Measurements from ENCODE around the gene LPP. TPM values are rescaled to one million over a fixed set of nuclear protein-coding genes. Genes with fewer than 3 reads are reported as not detected.
"Not testable (repeated sequence)": the region's sequence is repeated elsewhere in the genome, so short reads cannot be mapped to it uniquely, and the experiment has no call there.

The LPP gene
- total RNA-seq, 1 experiment from 2014 or later: 264 TPM

DNA sequence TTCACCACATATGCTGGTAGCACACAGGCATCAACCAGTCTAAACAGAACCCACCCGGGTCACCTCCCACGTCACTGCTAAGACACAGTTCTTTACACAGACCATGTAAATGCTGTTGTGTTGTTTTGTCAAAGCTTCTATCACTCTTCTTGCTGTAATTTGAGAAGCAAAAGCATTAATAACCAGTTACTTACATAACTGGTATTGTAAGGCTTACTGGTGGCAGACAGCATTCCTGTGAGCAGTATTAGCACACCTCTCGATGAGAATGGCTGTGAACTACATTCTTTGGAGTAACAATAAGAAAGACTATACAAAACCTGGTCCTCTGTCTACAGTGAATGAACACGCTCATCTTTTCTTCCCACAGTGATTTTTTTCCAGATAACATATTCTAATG lies 479.2 kb downstream of the LPP start:
- H3K4me1 Mint-ChIP-seq (ENCODE audit: low read depth, unreplicated experiment): peaks cover 37% of the 10 kb centered on the region
- TF ChIP-seq, protein P1, sequence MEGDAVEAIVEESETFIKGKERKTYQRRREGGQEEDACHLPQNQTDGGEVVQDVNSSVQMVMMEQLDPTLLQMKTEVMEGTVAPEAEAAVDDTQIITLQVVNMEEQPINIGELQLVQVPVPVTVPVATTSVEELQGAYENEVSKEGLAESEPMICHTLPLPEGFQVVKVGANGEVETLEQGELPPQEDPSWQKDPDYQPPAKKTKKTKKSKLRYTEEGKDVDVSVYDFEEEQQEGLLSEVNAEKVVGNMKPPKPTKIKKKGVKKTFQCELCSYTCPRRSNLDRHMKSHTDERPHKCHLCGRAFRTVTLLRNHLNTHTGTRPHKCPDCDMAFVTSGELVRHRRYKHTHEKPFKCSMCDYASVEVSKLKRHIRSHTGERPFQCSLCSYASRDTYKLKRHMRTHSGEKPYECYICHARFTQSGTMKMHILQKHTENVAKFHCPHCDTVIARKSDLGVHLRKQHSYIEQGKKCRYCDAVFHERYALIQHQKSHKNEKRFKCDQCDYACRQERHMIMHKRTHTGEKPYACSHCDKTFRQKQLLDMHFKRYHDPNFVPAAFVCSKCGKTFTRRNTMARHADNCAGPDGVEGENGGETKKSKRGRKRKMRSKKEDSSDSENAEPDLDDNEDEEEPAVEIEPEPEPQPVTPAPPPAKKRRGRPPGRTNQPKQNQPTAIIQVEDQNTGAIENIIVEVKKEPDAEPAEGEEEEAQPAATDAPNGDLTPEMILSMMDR (IDR thresholded peaks at IDR 0.05; ENCODE audit: unreplicated experiment): no peak
- H3K4me3 Mint-ChIP-seq (ENCODE audit: low read depth, unreplicated experiment): no peak overlapping the region
- no peak overlapping the region for H3K27ac Mint-ChIP-seq (ENCODE audit: unreplicated experiment)
- BruUV-seq (replicated peaks): no TSS peak
- H3K9me3 Mint-ChIP-seq (ENCODE audit: low read depth, unreplicated experiment): peaks cover 5% of the 10 kb centered on the region
- intact Hi-C loops (cut with micrococcal nuclease; ENCODE audit: unreplicated experiment): no loop called here
- no peak for DNase-seq
- peaks cover 5% of the 10 kb centered on the region for H3K36me3 Mint-ChIP-seq (ENCODE audit: insufficient read depth, unreplicated experiment)
- no peaks in the 10 kb centered on the region for H3K27me3 Mint-ChIP-seq (ENCODE audit: unreplicated experiment)
- CTCF ChIA-PET: no interaction called here

DNA sequence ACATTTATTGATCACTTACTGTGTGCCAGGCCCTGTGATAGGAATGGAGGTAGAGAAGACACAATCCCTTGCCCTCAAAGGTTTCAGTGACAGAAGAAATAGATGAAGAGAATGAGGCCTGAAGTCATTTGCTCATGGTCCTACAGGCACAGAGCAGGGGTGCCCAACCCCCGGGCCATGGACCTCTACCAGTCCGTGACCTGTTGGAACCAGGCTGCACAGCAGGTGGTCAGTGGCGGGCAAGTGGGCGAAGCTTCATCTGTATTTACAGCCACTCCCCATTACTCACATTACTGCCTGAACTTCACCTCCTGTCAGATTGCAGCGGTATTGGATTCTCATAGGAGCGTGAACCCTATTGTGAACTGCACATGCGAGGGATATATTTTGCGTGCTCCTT lies 480.3 kb downstream of the LPP start:
- Mint-ChIP-seq H3K27me3 (ENCODE audit: unreplicated experiment) (no peaks in the 10 kb centered on the region), H3K4me1 (ENCODE audit: low read depth, unreplicated experiment) (peaks cover 34% of the 10 kb centered on the region), H3K27ac (ENCODE audit: unreplicated experiment) (no peak overlapping the region), H3K9me3 (ENCODE audit: low read depth, unreplicated experiment) (peaks cover 5% of the 10 kb centered on the region), H3K4me3 (ENCODE audit: low read depth, unreplicated experiment) (no peak overlapping the region), H3K36me3 (ENCODE audit: insufficient read depth, unreplicated experiment) (peaks cover 5% of the 10 kb centered on the region)
- no peak for DNase-seq
- intact Hi-C loops (cut with micrococcal nuclease; ENCODE audit: unreplicated experiment): no loop called here
- TF ChIP-seq, protein P1 (IDR thresholded peaks at IDR 0.05; ENCODE audit: unreplicated experiment): no peak
- no TSS peak for BruUV-seq (replicated peaks)
- CTCF ChIA-PET: no interaction called here

DNA sequence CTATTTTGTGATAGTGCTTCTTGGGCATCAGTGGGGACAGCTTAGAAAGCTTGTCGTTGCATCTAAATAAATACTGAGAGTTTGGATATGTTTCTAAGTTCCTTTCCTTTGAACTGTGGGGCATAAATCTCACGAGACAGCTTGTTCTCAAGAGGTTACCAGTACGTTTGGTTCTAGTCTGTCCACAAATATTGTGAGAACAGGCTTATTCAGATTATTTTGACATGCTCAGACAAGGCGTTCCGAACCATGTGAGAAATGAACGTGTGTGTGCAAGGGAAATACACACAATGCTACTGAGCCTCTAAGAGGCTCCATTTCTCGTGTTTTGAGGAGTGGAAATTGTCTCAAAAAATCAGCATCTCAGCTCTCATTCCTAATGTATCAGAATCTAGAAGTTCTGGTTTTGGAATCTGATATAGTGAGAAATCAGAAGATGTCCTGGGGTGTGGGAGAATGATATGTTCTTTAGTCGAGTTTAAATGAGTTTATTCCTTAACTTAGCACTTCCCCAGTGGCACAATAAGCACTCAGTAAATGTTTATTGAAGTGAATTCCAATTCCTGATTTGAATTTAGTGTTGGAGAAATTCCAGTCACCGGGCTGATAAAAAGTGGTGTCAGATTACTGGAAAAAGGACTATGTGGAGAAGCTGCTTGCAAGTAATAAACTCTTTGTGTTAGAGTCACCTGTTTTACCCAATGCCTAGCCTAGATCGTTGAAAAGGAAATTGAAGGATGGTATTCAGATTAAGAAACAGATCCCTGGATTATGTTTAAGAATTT lies 481.5 kb downstream of the LPP start:
- Mint-ChIP-seq H3K36me3 (ENCODE audit: insufficient read depth, unreplicated experiment) (peaks cover 5% of the 10 kb centered on the region), H3K4me1 (ENCODE audit: low read depth, unreplicated experiment) (peaks cover 34% of the 10 kb centered on the region), H3K27ac (ENCODE audit: unreplicated experiment) (peak overlapping the region; percentile 57), H3K9me3 (ENCODE audit: low read depth, unreplicated experiment) (peaks cover 2% of the 10 kb centered on the region), H3K4me3 (ENCODE audit: low read depth, unreplicated experiment) (no peak overlapping the region), H3K27me3 (ENCODE audit: unreplicated experiment) (no peaks in the 10 kb centered on the region)
- intact Hi-C loops (cut with micrococcal nuclease; ENCODE audit: unreplicated experiment): no loop called here
- BruUV-seq (replicated peaks): no TSS peak
- DNase-seq: peak; percentile 15
- TF ChIP-seq, protein P1 (IDR thresholded peaks at IDR 0.05; ENCODE audit: unreplicated experiment): no peak
- CTCF ChIA-PET: interaction anchor here (0.6 kb wide), 1 partner anchor 106 kb away, joined by 3 read pairs; no protein-coding TSS in a partner anchor

DNA sequence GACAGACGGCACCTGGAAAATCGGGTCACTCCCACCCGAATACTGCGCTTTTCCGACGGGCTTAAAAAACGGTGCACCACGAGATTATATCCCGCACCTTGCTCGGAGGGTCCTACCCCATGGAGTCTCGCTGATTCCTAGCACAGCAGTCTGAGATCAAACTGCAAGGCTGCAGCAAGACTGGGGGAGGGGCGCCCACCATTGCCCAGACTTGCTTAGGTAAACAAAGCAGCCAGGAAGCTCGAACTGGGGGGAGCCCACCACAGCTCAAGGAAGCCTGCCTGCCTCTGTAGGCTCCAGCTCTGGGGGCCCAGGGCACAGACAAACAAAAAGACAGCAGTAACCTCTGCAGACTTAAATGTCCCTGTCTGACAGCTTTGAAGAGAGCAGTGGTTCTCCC lies 482.3 kb downstream of the LPP start:
- intact Hi-C loops (cut with micrococcal nuclease; ENCODE audit: unreplicated experiment); H3K4me3 Mint-ChIP-seq (ENCODE audit: low read depth, unreplicated experiment); BruUV-seq (replicated peaks); H3K36me3 Mint-ChIP-seq (ENCODE audit: insufficient read depth, unreplicated experiment); H3K27ac Mint-ChIP-seq (ENCODE audit: unreplicated experiment); H3K27me3 Mint-ChIP-seq (ENCODE audit: unreplicated experiment); DNase-seq; H3K9me3 Mint-ChIP-seq (ENCODE audit: low read depth, unreplicated experiment): not testable (repeated sequence)
- H3K4me1 Mint-ChIP-seq (ENCODE audit: low read depth, unreplicated experiment): peaks cover 33% of the 10 kb centered on the region
- CTCF ChIA-PET: interaction anchor here (0.6 kb wide), 1 partner anchor 105 kb away, joined by 3 read pairs; no protein-coding TSS in a partner anchor

DNA sequence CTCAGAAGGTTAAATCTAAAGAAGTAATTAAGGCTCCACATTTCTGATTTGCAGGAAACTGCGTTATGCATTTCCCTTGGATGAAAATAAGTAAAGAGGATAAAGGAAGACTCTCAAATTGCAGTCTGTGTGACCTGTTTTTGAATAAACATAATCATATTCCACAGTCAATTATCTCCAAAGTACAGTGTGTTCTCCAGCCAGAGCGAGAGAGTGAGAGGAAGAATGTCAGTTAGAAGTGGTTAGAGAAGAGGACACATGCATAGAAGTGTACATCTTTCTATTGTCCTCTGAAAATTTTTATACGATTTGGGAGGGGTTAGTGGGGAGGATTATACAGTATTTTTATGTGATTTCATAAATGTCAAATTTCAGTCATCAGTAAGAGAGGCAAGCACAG lies 487.1 kb downstream of the LPP start:
- no peak for DNase-seq
- no peak overlapping the region for H3K4me3 Mint-ChIP-seq (ENCODE audit: low read depth, unreplicated experiment)
- H3K9me3 Mint-ChIP-seq (ENCODE audit: low read depth, unreplicated experiment): no peaks in the 10 kb centered on the region
- CTCF ChIA-PET: no interaction called here
- BruUV-seq (replicated peaks): no TSS peak
- intact Hi-C loops (cut with micrococcal nuclease; ENCODE audit: unreplicated experiment): no loop called here
- no peak overlapping the region for H3K27ac Mint-ChIP-seq (ENCODE audit: unreplicated experiment)
- H3K4me1 Mint-ChIP-seq (ENCODE audit: low read depth, unreplicated experiment): peaks cover under 1% of the 10 kb centered on the region
- no peaks in the 10 kb centered on the region for H3K36me3 Mint-ChIP-seq (ENCODE audit: insufficient read depth, unreplicated experiment)
- TF ChIP-seq, protein P1 (IDR thresholded peaks at IDR 0.05; ENCODE audit: unreplicated experiment): no peak
- H3K27me3 Mint-ChIP-seq (ENCODE audit: unreplicated experiment): no peaks in the 10 kb centered on the region
